Vagina (tissue), 2 donors: ENCODE results near the gene SPINDOC.

Source experiments
- CTCF ChIP-seq, 3 experiments: fragments of 450-650 bp in 2 of 3; fragments of 200-600 bp in 1 of 3; sonication (generic) in 1 of 3; IDR thresholded peaks; one replicate each; pipeline ENCODE4 v1.5.1; 2017 to 2019; ENCODE audit warnings: antibody characterized with exemption in 3 of 3, mild to moderate bottlenecking in 2 of 3, moderate library complexity in 2 of 3
- POLR2A ChIP-seq, 2 donors: fragments of 450-650 bp; IDR thresholded peaks; one replicate each; pipeline ENCODE4 v1.6.1; 2017; ENCODE audit warnings: antibody characterized with exemption in 2 of 2, mild to moderate bottlenecking in 2 of 2, moderate library complexity in 2 of 2
- POLR2AphosphoS5 ChIP-seq, 2 donors: sonication (generic); formaldehyde crosslinking; IDR thresholded peaks; one replicate each; pipeline ENCODE4 v1.9.0; 2017; ENCODE audit warnings: antibody characterized with exemption in 2 of 2, mild to moderate bottlenecking in 2 of 2, low read depth in 1 of 2; ENCODE audit not compliant: insufficient read depth in 1 of 2

DNA sequence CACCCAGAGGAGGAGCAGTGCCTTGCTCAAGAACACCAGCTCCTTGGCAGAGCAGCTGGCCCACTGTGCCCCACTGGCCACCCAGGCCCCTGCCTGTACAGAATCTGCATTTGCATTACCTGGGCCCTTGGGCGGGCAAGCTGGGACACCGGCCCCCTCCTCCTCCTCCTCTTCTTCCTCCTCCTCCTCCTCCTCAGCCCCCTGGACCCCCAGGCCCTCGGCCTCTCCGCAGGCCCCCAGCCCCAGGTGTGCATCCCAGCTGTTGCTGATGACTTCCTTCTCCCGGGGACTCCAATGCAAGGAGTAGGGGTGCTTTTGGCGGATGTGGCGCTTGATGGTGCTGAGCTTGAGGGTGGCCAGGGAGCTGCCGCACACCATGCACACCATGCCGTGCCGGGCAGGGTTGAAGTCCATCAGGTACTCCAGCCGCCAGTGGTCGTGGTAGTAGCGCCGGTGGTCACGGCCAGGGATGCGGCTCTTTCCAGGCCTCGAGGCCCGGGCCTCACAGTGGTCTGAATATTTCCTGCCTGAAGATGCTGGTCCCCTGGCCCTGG is 47.5 kb upstream of the SPINDOC start:
- TF ChIP-seq CTCF (IDR thresholded peaks at IDR 0.05) (no peak), POLR2A (IDR thresholded peaks at IDR 0.05) (no peak), POLR2AphosphoS5 (IDR thresholded peaks at IDR 0.05; ENCODE audit: insufficient read depth in 1 of 2, low read depth in 1 of 2) (no peak)
